ENCODE measurements around the gene LHB.

GRCh38 chr19:49061445-49061844 lies 44.6 kb upstream of the LHB start:
- TF ChIP-seq CTCF (IDR thresholded peaks at IDR 0.05) (no peak), EP300 (IDR thresholded peaks at IDR 0.05) (no peak)
